ENCODE results near the gene CRYBG1.

GRCh38 chr6:106572875-106573585 is 212.5 kb downstream of the CRYBG1 start:
- TF ChIP-seq EZH2 (IDR thresholded peaks at IDR 0.05; ENCODE audit: borderline replicate concordance, low read length): no peak
- no peak for TF ChIP-seq CTCF (conservative IDR thresholded peaks at IDR 0.05 in 1 of 2, IDR thresholded peaks at IDR 0.05 in 1 of 2; ENCODE audit: extremely low read depth in 1 of 2, insufficient read depth in 1 of 2, low read depth in 1 of 2, low read length in 2 of 2)

Measured in mammary epithelial cell (primary cell).